Stimulated activated CD8-positive, alpha-beta memory T cell treated with anti-CD3 and anti-CD28 coated beads, Interleukin-7, amount 100 ng/mL, for 24 hours (primary cell): ENCODE data around the gene PCMT1.

Experiments
- DNase-seq: peaks from one replicate; pipeline ENCODE4 v3.0.0-alpha.2; 2020; ENCODE audit warnings: low read depth

PCMT1 gene

DNA sequence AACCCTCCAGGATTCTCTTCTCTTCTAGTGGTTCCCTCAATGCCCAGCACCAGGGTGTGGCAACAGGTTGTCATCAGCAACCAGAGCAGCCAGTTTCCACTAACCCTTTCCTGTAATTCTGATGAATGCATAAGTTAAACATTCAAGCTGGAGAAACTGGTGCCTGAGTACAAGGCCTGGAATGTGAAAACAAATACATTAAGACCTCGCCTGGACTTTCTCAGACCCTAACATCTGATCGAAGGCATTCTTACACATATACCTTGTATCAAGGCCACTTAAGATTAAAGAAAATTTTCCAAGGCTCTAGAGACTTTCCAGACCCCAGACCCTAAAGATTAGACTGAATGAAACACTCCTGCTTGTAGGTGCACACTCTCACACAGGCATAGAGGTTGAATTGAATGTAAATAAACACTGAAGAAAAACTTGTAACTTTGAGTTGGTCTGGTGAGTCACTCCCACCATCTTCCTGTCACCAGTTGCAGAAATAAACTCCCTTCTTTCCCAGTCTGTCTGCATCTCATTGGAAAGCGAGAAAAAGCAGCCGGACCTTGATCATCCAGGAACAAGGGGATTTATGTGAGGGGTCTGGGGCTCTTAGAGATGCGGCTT is 105.6 kb downstream of the PCMT1 start:
- no peak for DNase-seq

DNA sequence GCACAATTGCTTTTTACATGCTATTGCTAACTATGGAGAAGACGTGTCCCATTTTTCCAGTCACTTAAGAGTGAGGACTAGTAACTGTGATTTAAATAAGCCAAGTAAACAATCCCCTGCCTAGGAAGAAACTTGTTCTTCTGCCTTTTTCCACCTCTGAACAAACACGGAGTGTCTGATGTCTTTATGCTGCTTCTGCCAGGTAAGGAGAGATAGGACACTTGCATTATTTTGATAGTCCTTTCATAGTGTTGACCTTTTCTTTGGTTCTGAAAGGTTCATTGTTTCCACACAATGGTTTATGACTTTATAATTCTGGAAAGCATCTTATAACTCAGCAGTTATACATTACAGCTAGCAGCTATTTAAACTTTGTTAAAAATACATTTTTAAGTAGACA is 106.2 kb downstream of the PCMT1 start:
- DNase-seq, result no peak

DNA sequence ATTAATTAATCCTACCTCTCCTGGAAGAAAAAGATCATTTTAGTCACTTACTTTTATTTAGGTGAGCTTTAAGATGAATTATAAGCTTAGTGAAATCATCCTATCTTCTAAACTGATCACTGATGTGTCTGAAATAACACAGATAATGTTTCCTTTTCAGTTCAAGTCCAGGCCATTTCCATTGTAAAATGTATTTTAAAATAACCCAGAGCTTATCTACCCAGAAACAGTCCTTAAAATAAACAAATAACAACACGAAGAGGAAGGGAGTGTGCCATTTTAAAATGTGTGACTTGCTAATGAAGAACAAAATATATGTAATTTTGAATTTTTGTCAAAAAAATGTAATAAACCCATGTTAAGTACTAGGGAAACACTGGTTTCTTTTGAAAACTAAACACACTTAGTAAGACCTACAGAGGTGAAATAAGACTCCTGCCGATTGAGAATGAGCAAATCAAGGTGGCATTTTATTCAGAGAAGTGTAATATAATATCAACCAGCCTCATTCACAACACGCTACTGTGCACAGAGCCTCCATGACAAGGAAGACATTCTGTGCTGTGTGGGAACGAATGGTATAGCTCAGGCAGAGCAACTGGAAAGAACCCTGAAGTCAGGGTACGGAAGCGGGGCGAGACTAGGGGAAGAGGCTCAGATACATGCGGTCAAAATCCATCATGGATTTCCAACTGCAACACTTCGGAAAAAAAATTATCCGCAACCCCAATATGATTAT is 106.9 kb downstream of the PCMT1 start:
- DNase-seq, result no peak

DNA sequence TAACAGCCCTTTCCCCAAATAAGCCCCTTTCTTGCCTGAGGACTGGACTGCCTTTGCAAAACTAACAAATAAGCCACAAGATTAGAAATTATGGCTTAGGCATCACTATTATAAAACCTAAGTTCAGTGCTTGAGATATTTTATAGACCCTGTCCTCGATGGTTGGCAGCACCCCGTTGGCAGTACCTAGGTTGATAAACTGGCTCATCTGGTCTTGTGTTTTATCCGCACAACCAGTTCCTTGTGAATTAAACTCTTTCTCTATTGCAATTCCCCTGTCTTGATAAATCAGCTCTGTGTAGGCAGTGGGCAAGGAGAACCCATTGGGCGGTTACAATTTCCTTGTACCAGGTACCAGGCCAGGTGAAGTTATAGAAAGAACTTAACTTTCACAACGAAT is 108.0 kb downstream of the PCMT1 start:
- DNase-seq, result no peak

DNA sequence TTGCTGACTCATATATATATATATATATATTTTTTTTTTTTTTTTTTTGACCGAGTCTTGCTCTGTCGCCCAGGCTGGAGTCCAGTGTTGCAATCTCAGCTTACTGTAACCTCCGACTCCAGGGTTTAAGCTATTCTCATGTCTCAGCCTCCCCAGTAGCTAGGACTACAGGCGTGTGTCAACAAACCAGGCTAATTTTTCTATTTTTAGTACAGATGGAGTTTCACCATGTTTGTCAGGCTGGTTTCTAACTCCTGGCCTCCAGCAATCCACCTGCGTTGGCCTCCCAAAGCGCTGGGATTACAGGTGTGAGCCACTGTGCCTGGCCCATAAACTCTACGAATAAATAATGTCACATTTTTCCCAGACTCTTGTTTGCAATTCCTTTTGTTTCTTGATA is 109.8 kb downstream of the PCMT1 start:
- no peak for DNase-seq

DNA sequence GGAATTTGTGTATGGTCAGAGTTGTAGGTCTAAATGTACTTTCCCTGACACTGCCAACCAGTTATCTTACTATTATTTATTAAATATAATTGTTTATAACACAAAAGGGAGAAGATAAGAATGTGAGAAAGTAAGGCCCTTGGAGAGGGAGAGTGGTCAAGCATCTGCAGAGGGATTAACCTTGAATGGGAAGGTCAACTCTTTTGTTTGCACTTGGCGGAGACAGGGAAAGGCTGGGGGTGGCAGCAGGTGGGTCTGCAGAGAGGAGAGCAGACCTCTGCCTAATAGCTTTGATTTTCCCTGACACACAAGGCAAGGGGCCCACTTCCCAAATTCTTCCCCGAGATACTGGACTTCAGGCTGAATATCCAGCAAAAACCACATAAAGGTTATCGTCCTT is 110.4 kb downstream of the PCMT1 start:
- no peak for DNase-seq

DNA sequence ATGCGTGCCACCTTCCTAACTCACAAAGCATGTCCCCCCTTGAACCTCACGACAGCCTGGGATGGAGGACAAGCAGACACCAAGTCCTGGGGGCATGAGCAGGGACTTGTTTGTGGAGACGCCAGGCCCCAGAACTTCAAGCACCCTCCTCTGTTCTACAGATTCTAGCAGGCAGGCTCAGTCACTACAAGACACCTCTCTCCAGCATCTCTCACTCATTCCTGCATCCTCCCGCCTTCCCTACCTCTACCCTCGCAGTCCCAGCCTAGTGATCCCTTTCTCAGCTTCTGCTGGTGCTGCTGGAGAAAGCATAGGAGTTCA is 110.9 kb downstream of the PCMT1 start:
- DNase-seq, result no peak
